HL-60 (cell line): ENCODE results near the gene MARCHF9.

ENCODE experiments used
- DNase-seq, 2 experiments: peaks; one replicate each; pipeline ENCODE4 v3.0.0-alpha.2; 2010 to 2020; ENCODE audit warnings: low read depth in 1 of 2, low spot score in 1 of 2
- H3K27ac ChIP-seq: fragments of 250-450 bp; sonication (Bioruptor Pico); replicated peaks from 2 replicates; pipeline ENCODE4 v1.5.1; 2020; ENCODE audit warnings: mild to moderate bottlenecking, moderate library complexity
- H3K27me3 ChIP-seq: fragments of 250-450 bp; sonication (Bioruptor Pico); 2 replicates; pipeline ENCODE4 v1.5.1; 2021; ENCODE audit warnings: mild to moderate bottlenecking, moderate library complexity; ENCODE audit not compliant: insufficient read depth, poor library complexity, severe bottlenecking
- H3K4me3 ChIP-seq: replicated peaks from 2 replicates; pipeline ENCODE4 v1.5.1; 2011; ENCODE audit warnings: mild to moderate bottlenecking, control low read depth, low read length; ENCODE audit not compliant: insufficient read depth
- CTCF ChIP-seq: IDR thresholded peaks from one replicate; pipeline ENCODE4 v1.5.1; 2011; ENCODE audit warnings: low read length, control low read depth, inconsistent platforms; ENCODE audit not compliant: insufficient read depth
- GABPA ChIP-seq: IDR thresholded peaks from 2 replicates; pipeline ENCODE4 v1.6.1; 2012; ENCODE audit warnings: low read depth
- POLR2AphosphoS5 ChIP-seq: IDR thresholded peaks from 2 replicates; pipeline ENCODE4 v1.6.1; 2012; ENCODE audit warnings: low read depth
- REST ChIP-seq: IDR thresholded peaks from 2 replicates; pipeline ENCODE4 v1.6.1; 2012; ENCODE audit warnings: low read depth; ENCODE audit not compliant: insufficient replicate concordance
- SPI1 ChIP-seq: IDR thresholded peaks from 2 replicates; pipeline ENCODE4 v1.6.1; 2012; ENCODE audit warnings: low read depth, mild to moderate bottlenecking, borderline replicate concordance

Gene MARCHF9

DNA sequence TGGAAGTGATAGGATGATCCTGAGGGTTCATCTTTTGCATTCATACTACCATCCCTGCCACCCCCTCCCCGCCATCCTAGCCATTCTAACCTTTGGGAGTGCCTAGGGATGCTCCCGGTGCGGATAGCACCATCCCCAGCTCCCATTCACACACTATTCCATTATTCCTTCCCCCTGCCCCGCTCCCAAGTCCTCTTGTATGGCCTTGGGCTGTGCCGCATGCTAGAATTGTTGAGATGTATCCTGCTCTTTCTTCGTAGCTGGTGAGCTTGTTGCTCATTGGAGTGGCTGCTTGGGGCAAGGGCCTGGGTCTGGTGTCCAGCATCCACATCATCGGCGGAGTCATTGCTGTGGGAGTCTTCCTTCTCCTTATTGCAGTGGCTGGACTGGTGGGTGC, 9.4 kb upstream of the MARCHF9 start:
- H3K4me3 ChIP-seq, result peak overlapping the region; percentile 54
- TF ChIP-seq POLR2AphosphoS5 (peak; percentile 92), CTCF (no peak)
- no peaks in the 10 kb centered on the region for H3K27me3 ChIP-seq
- peak overlapping the region; percentile 84 for H3K27ac ChIP-seq
- DNase-seq, result no peak

DNA sequence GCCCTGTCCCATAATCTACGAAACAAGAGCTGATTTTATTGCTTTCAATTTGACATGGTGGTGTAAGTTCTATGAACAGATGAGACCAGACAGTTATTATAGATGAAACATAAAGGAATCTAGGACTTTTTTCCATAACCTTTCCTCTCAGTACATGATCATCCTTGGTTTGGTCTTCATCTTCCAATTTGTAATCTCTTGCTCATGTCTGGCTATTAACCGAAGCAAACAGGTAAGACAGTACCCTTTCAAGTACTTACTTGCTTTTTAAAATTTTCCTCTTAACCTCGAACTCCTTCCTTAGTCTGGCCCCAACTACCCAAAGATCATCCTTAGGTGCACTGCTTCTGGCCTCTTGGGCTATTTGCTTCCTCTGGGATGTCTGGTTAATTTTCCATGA, 8.9 kb upstream of the MARCHF9 start:
- DNase-seq, result no peak
- TF ChIP-seq POLR2AphosphoS5 (no peak), GABPA (no peak), REST (no peak), CTCF (no peak), SPI1 (no peak)
- no peaks in the 10 kb centered on the region for H3K27me3 ChIP-seq
- peak overlapping the region; percentile 54 for H3K4me3 ChIP-seq
- H3K27ac ChIP-seq, result no peak overlapping the region

- no peak for DNase-seq
- H3K27ac ChIP-seq, result no peak overlapping the region
- H3K27me3 ChIP-seq, result no peaks in the 10 kb centered on the region
- H3K4me3 ChIP-seq, result no peak overlapping the region
- TF ChIP-seq GABPA (no peak), SPI1 (no peak), REST (no peak), POLR2AphosphoS5 (no peak), CTCF (no peak)
Measured at GRCh38 chr12:57749061-57749460, 5.8 kb upstream of the MARCHF9 start.

GRCh38 chr12:57750561-57751431, 4.1 kb upstream of the MARCHF9 start:
- Histone ChIP-seq H3K27me3 (no peaks in the 10 kb centered on the region), H3K27ac (peak overlapping the region; percentile 95), H3K4me3 (peak overlapping the region; percentile 71)
- DNase-seq, result no peak
- TF ChIP-seq CTCF (no peak), SPI1 (no peak), REST (no peak), POLR2AphosphoS5 (no peak; the same call in 1 of the 2 replicates), GABPA (no peak)
